Mesothelial cell of epicardium (in vitro differentiated cells): ENCODE measurements around the gene RELL1. TPM values are rescaled to one million over a fixed set of nuclear protein-coding genes. Genes with fewer than 3 reads are reported as not detected.

Experiments used
- DNase-seq, 2 experiments: peaks; one replicate each; pipeline ENCODE4 v3.0.0; 2021; ENCODE audit warnings: low spot score in 2 of 2; ENCODE audit not compliant: unreplicated experiment in 2 of 2
- H3K27ac Mint-ChIP-seq: 2 replicates; pipeline ENCODE4 v1.8.0; 2021; ENCODE audit warnings: mixed read lengths
- H3K27me3 Mint-ChIP-seq: 2 replicates; pipeline ENCODE4 v1.8.0; 2021; ENCODE audit warnings: low read depth, mixed read lengths
- H3K36me3 Mint-ChIP-seq: 2 replicates; pipeline ENCODE4 v1.8.0; 2021; ENCODE audit warnings: mixed read lengths
- H3K4me1 Mint-ChIP-seq: 2 replicates; pipeline ENCODE4 v1.8.0; 2021; ENCODE audit warnings: mixed read lengths
- H3K4me3 Mint-ChIP-seq: 2 replicates; pipeline ENCODE4 v1.8.0; 2021; ENCODE audit warnings: mild to moderate bottlenecking, moderate library complexity, mixed read lengths
- H3K9me3 Mint-ChIP-seq: 2 replicates; pipeline ENCODE4 v1.8.0; 2021; ENCODE audit warnings: mixed read lengths
- CTCF ChIP-seq: fragments of 200-600 bp; sonication (generic); IDR thresholded peaks from one replicate; pipeline ENCODE4 v1.5.0; 2021; ENCODE audit warnings: antibody characterized with exemption; ENCODE audit not compliant: unreplicated experiment
- total RNA-seq: library from RNA; stranded (reverse); gene quantifications from 3 replicates; pipeline ENCODE4 v1.2.1, GENCODE V29; 2021

Gene RELL1
- total RNA-seq, 1 donor from 2014 or later, result 11.7 TPM

- no peak for TF ChIP-seq CTCF
- no peak for DNase-seq
- Mint-ChIP-seq H3K27ac (no peak overlapping the region), H3K9me3 (no peaks in the 10 kb centered on the region), H3K27me3 (peaks cover 14% of the 10 kb centered on the region), H3K36me3 (peaks cover 2% of the 10 kb centered on the region), H3K4me3 (no peak overlapping the region), H3K4me1 (peaks cover 11% of the 10 kb centered on the region)
Observed at GRCh38 chr4:37679301-37679700, 6.9 kb downstream of the RELL1 start.

GRCh38 chr4:37678624-37679023, 7.6 kb downstream of the RELL1 start:
- Mint-ChIP-seq H3K4me3 (no peak overlapping the region), H3K9me3 (no peaks in the 10 kb centered on the region), H3K27me3 (peaks cover 12% of the 10 kb centered on the region), H3K36me3 (peaks cover 2% of the 10 kb centered on the region), H3K27ac (peak overlapping the region; percentile 90), H3K4me1 (peaks cover 18% of the 10 kb centered on the region)
- TF ChIP-seq CTCF, result no peak
- DNase-seq, result no peak

- H3K36me3 Mint-ChIP-seq, result peaks cover 2% of the 10 kb centered on the region
- peaks cover 5% of the 10 kb centered on the region for H3K27me3 Mint-ChIP-seq
- H3K4me1 Mint-ChIP-seq, result peaks cover 20% of the 10 kb centered on the region
- no peak for DNase-seq
- no peaks in the 10 kb centered on the region for H3K9me3 Mint-ChIP-seq
- H3K27ac Mint-ChIP-seq, result no peak overlapping the region
- H3K4me3 Mint-ChIP-seq, result no peak overlapping the region
- TF ChIP-seq CTCF, result no peak
Observed at GRCh38 chr4:37675587-37676290, 10.4 kb downstream of the RELL1 start.

- Mint-ChIP-seq H3K4me1 (peaks cover 20% of the 10 kb centered on the region), H3K27me3 (peaks cover 5% of the 10 kb centered on the region)
Observed at GRCh38 chr4:37674439-37674838, 11.7 kb downstream of the RELL1 start.

GRCh38 chr4:37673538-37674192, 12.5 kb downstream of the RELL1 start:
- Mint-ChIP-seq H3K4me3 (no peak overlapping the region), H3K27me3 (peaks cover 5% of the 10 kb centered on the region), H3K9me3 (no peaks in the 10 kb centered on the region), H3K27ac (no peak overlapping the region), H3K4me1 (peaks cover 18% of the 10 kb centered on the region), H3K36me3 (peaks cover 2% of the 10 kb centered on the region)
- no peak for TF ChIP-seq CTCF
- DNase-seq, result no peak

More at GRCh38 chr4:37674439-37674838, 11.7 kb downstream of the RELL1 start:
- no peak for DNase-seq
- Mint-ChIP-seq H3K36me3 (peaks cover 2% of the 10 kb centered on the region), H3K27ac (no peak overlapping the region), H3K9me3 (no peaks in the 10 kb centered on the region), H3K4me3 (no peak overlapping the region)
- no peak for TF ChIP-seq CTCF
